Skin epidermis (tissue), 12 donors: ENCODE results near the gene ACSL6.

Experiments
- H3K27ac ChIP-seq, 21 experiments: fragments of 200-600 bp; sonication (generic) in 11 of 21; one replicate each; pipeline ENCODE4 v1.5.0; 2020; ENCODE audit warnings: mild to moderate bottlenecking in 3 of 21, inconsistent platforms in 2 of 21, moderate library complexity in 2 of 21
- H3K4me3 ChIP-seq, 7 experiments: fragments of 200-600 bp; sonication (generic) in 2 of 7; one replicate each; pipeline ENCODE4 v1.5.0; 2020; ENCODE audit warnings: inconsistent platforms in 2 of 7, mild to moderate bottlenecking in 2 of 7, moderate library complexity in 1 of 7

ACSL6 gene

GRCh38 chr5:132011622-132012343 is at the start of gene ACSL6:
TSS of gene ACSL6 (minus strand) at chr5:132011658. CDS start at chr5:132011553, 105 bp downstream.
- Histone ChIP-seq H3K4me3 (peak within 1 kb of the TSS; percentile 32 to 59 (median 35)), H3K27ac (no peak within 1 kb of the TSS)

- H3K27ac ChIP-seq: no peak within 1 kb of the TSS
- H3K4me3 ChIP-seq: no peak within 1 kb of the TSS
Observed at GRCh38 chr5:132060501-132061161, 49.2 kb upstream of the ACSL6 start, which contains the start of gene IL3. TSS of gene IL3 (plus strand) at chr5:132060655. CDS start at chr5:132060707, 52 bp downstream.

- Histone ChIP-seq H3K4me3 (no peak overlapping the region), H3K27ac (no peak overlapping the region)
Observed at GRCh38 chr5:132059696-132060500, 48.4 kb upstream of the ACSL6 start.

GRCh38 chr5:132059043-132059695 is 47.7 kb upstream of the ACSL6 start:
- no peak overlapping the region for H3K27ac ChIP-seq
- H3K4me3 ChIP-seq: no peak overlapping the region

- Histone ChIP-seq H3K27ac (no peak overlapping the region), H3K4me3 (no peak overlapping the region)
Observed at GRCh38 chr5:132058646-132059042, 47.2 kb upstream of the ACSL6 start.

GRCh38 chr5:132057498-132058255 is 46.2 kb upstream of the ACSL6 start:
- H3K4me3 ChIP-seq: no peak overlapping the region
- no peak overlapping the region for H3K27ac ChIP-seq

- no peak overlapping the region for H3K27ac ChIP-seq
- H3K4me3 ChIP-seq: no peak overlapping the region
Observed at GRCh38 chr5:132056610-132057497, 45.4 kb upstream of the ACSL6 start.

GRCh38 chr5:132055808-132056609 is 44.6 kb upstream of the ACSL6 start:
- H3K4me3 ChIP-seq: no peak overlapping the region
- no peak overlapping the region for H3K27ac ChIP-seq

GRCh38 chr5:132055441-132055807 is 44.0 kb upstream of the ACSL6 start:
- H3K27ac ChIP-seq: no peak overlapping the region

GRCh38 chr5:132054697-132055440 is 43.4 kb upstream of the ACSL6 start:
- Histone ChIP-seq H3K27ac (no peak overlapping the region), H3K4me3 (no peak overlapping the region)

More at GRCh38 chr5:132055441-132055807, 44.0 kb upstream of the ACSL6 start:
- no peak overlapping the region for H3K4me3 ChIP-seq

GRCh38 chr5:132054031-132054696 is 42.7 kb upstream of the ACSL6 start:
- no peak overlapping the region for H3K4me3 ChIP-seq

GRCh38 chr5:132053483-132053882 is 42.0 kb upstream of the ACSL6 start:
- Histone ChIP-seq H3K4me3 (no peak overlapping the region), H3K27ac (no peak overlapping the region)

More at GRCh38 chr5:132054031-132054696, 42.7 kb upstream of the ACSL6 start:
- H3K27ac ChIP-seq: no peak overlapping the region

GRCh38 chr5:132052520-132052919 is 41.1 kb upstream of the ACSL6 start:
- no peak overlapping the region for H3K27ac ChIP-seq

GRCh38 chr5:132050661-132051552 is 39.4 kb upstream of the ACSL6 start:
- Histone ChIP-seq H3K27ac (no peak overlapping the region), H3K4me3 (no peak overlapping the region)

More at GRCh38 chr5:132052520-132052919, 41.1 kb upstream of the ACSL6 start:
- no peak overlapping the region for H3K4me3 ChIP-seq

GRCh38 chr5:132050136-132050535 is 38.7 kb upstream of the ACSL6 start:
- Histone ChIP-seq H3K4me3 (no peak overlapping the region), H3K27ac (no peak overlapping the region)
